AG08396 (cell line): ENCODE results near the gene TAGLN3.

ENCODE experiments used
- DNase-seq: peaks from one replicate; pipeline ENCODE4 v3.0.0; 2012; ENCODE audit warnings: low spot score, mixed read lengths

TAGLN3 gene

DNA sequence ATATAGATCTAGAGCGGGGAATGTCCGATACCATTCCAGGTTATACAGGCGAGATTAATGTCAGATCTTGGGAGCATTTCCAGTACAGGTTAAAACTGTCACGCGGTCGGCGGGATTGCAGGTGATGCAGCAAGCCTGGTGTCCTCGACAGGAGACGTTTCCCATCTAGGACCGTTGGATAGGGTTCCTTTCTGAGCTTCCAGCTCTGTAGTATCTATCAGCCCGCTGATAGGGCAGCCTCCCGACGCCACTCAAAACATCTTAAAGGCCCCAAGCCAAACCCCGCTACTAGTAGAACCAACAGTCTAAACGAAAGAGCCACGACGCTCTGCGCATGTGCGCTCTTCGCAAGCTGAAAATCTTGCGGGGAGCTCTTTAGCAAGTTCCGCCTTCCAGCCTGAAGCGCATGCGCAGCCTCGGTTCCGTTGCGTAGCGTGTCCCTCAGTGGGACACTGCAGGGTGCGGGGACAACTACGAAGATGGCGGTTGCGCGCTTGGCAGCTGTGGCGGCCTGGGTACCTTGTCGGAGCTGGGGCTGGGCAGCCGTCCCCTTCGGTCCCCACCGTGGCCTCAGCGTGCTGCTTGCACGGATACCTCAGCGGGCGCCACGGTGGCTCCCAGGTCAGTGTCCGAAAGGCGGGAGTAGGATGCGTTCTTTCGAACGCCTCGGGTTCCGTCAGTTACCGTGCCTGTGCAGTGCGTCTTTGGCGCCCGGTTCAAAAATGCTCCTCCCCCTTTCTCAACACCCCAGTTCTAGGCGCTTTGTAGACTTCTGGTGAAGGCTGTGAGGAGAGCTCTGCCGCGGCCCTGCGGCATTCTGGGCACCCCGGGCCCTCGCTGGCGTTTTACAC lies 19.9 kb upstream of the TAGLN3 start, which contains the start of gene ABHD10:
Gene ABHD10, plus strand, starts transcription at position 444 of the 851 bp plus-strand sequence. Its CDS starts 36 bp downstream, at position 480.
- DNase-seq = peak; percentile 95

DNA sequence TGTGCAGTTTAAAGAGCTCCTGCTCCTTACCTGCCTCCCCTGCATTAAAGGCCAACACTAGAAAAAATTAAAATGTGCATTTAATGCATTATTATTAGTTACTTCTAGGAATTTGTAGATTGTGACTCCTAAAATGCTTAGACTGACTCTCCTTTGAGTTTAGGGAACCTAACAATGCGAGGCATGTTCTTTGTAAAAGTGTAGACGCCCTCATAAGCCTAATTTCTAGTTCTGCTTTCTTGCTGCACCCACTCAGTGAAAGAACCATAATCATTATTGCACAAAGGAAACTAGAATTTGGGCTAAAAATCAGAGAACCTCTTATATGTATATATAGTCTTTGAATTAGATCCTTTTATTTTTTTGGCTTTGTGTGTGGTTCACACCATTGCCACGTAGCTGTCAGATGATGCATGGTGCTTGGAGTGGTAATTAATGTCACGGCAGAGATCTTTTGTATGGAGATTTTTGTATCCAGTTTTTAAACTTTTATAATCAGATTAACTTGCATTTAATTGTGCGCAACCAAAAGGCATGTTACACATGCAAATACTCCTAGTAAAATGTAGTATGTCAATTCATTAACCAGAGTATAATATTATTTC lies 19.2 kb upstream of the TAGLN3 start:
- no peak for DNase-seq

GRCh38 chr3:111980716-111981456 lies 17.8 kb upstream of the TAGLN3 start:
- no peak for DNase-seq

GRCh38 chr3:111981457-111981763 lies 17.3 kb upstream of the TAGLN3 start:
- DNase-seq = no peak

- DNase-seq = no peak
Observed at GRCh38 chr3:111984636-111985298, 14.0 kb upstream of the TAGLN3 start.

DNA sequence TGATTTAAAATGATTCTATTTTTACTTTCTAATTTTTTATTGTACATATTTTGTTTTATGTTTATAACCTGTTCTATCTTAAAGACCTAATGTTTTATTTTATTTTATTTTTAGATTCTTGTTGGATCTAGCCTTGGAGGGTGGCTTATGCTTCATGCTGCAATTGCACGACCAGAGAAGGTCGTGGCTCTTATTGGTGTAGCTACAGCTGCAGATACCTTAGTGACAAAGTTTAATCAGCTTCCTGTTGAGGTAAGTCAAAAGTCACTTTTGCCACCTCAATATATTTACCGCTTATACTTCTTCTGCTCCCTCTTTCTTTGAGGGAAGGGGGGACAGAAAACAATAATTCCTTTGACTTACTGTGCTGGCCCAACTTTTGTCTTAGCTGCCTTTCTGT lies 11.9 kb upstream of the TAGLN3 start:
- no peak for DNase-seq

GRCh38 chr3:111989061-111989678 lies 9.6 kb upstream of the TAGLN3 start:
- DNase-seq = peak; percentile 37

GRCh38 chr3:111993038-111993437 lies 5.7 kb upstream of the TAGLN3 start:
- DNase-seq = no peak

- DNase-seq = no peak
Observed at GRCh38 chr3:111999484-112000324, 982 bp downstream of the TAGLN3 start.

- DNase-seq = no peak
Observed at GRCh38 chr3:112000367-112000771, 1.6 kb downstream of the TAGLN3 start.

DNA sequence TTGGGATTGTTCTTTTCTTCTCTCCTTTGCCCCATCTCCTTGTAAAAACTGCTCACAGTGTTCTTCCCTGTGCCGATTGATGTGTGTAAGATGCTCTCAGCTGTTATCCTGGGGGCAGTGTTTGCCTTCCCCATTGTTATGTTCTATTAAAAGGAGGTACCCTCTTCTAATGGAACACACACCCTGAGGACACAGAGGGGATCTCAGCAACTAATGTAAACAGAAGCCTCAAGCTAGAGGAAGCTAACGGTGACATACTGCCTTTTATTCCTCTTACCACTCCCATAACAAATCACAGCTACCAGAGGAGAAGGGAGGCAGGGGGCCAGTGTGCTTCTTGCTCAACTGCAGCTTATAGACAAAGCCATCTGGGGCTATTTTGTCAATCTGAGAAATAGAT lies 2.2 kb downstream of the TAGLN3 start:
- DNase-seq = no peak

DNA sequence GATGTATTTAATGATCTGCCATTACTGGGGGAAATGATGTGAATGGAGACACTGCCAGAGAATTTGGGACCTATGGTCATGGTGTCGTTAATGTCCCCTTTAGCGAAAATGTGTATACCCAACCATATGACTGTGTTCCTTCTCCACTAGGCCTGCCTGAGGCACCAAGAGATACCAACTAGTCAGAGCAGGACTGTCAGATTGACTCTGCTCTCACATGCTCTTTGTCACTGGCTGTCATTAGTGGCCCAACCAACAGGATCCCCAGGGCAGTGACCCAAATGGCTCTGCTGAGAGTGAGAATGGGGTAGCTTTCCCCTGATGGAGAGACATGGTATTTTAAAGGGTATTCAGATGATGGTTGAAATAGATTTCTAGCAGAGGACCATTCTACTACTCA lies 2.8 kb downstream of the TAGLN3 start:
- no peak for DNase-seq

- DNase-seq = no peak
Observed at GRCh38 chr3:112002096-112002971, 3.6 kb downstream of the TAGLN3 start.

DNA sequence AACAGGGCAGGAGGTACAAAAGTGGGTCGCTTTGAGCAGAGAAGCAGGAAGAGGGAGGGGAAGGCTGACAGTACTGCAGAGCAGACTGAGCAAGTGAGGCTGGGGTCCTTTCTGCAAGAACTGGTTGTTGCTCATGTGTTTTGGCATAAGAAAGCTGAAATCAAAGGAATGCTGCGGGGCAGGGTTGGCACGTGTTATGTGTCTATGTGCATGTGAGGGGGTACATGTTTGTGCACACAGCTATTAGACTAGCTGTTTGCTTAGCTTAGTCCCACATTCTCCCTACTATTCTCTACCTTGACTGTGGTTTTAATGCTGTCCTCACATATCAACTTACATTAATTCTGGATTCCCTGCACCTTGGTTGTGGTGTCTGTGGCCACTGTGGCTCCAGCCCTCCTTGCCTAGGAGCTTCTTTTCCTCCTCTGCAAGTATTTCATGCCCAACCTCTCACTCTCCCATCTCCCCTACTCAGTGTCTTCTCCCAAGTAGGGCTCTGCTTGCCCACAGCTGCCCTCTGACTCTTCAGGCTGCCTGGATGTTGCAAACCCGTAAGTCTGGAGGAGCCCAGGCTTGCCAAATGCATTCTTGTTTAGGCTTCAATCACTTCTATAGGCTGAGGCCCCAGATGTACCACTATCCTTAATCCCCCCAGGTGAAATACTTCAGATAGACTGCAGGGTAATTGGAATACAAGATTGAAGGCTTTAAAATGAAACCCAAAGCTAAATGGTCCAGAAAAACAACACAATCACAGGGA lies 4.8 kb downstream of the TAGLN3 start:
- DNase-seq = no peak

DNA sequence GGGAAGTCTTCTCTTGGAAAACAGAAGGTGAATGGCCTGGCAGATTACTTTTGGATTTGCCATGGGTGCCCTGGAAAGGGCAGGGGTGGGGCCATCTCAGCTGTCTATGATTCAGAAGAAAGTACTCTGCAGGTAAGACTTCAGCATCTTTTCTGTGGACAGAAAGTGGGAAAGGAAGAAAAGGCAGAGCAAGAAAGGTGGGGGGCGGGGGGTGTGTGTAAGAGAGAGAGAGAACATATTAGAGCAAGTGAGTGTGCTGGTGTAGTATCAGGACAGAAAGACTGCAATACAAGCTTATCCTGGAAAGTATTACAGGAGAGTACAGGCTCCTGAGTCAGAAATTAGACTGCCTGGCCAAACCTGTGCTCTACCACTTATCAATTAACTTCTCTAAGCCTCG lies 5.5 kb downstream of the TAGLN3 start:
- no peak for DNase-seq

DNA sequence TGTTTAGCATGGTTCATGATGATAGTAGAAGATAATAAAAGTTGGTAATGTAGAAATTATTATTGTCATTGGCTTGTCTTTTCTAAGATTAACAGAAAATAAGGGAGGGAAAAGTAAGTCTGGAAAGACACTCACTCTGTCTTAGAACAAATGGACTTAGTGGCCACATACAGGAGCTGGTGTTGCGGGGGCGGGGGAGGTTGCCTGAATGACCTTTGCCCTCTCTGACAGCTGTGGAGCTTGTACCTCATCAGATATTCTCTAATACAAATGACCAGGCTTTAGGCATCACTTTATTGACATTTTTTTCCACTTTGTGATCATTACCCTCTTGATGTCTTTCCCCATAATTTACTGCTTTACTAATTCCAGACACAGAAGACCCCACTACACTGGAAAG lies 5.9 kb downstream of the TAGLN3 start:
- no peak for DNase-seq

GRCh38 chr3:112005091-112005672 lies 6.5 kb downstream of the TAGLN3 start:
- peak; percentile 31 for DNase-seq

- DNase-seq = no peak
Observed at GRCh38 chr3:112007633-112008032, 8.9 kb downstream of the TAGLN3 start.

DNA sequence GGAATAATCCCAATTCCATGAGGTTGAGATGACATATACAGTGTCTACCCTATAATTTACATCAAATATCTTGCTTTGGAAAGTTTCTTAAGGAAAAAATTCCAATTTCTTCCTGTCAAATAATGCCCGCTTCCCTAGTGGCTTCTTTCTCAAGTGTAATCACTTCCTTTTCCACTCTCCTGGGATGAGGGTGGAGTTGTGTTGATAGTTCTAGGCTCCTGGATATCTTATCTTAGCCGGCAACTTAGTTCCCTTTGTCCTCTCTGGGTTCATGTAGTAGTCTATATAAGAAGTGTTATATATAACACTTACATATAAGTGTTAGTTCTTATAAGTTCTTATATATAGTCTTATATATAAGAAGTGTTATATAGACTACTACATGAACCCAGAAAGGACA lies 10.9 kb downstream of the TAGLN3 start:
- no peak for DNase-seq
